DOHH2 (cell line): ENCODE results near the gene CYLD.

Experiments
- CTCF ChIP-seq: fragments of 200-600 bp; sonication (generic); IDR thresholded peaks from one replicate; pipeline ENCODE4 v1.5.1; 2014; ENCODE audit warnings: antibody characterized with exemption, mild to moderate bottlenecking, low read depth, low read length; ENCODE audit not compliant: poor library complexity, severe bottlenecking
- EZH2phosphoT487 ChIP-seq: fragments of 200-600 bp; sonication (generic); IDR thresholded peaks from 2 replicates; pipeline ENCODE4 v1.6.1; 2017; ENCODE audit warnings: borderline replicate concordance, mild to moderate bottlenecking, antibody characterized with exemption, low read length, moderate library complexity, mixed read lengths

DNA sequence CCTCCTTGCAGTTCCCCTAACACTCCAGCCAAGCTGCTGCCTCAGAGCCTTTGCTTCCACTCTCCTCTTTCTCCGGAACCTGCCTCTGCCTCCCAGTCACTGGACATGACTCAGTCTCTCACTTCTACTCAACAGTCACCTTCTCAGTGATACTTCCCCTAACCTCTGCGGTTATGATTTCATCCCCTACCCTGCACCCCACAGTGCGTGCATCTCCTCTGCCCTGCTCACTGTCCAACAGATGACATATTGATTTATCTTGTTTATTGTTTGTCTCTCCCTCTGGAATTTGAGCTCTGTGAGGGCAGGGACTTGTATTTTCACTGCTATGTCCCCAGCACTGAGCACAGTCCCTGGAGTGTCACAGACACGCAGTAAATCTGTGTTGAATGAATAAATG, 100.7 kb downstream of the CYLD start:
- TF ChIP-seq CTCF (no peak), EZH2phosphoT487 (no peak)
